ENCODE results near the gene COG5.

COG5 gene

DNA sequence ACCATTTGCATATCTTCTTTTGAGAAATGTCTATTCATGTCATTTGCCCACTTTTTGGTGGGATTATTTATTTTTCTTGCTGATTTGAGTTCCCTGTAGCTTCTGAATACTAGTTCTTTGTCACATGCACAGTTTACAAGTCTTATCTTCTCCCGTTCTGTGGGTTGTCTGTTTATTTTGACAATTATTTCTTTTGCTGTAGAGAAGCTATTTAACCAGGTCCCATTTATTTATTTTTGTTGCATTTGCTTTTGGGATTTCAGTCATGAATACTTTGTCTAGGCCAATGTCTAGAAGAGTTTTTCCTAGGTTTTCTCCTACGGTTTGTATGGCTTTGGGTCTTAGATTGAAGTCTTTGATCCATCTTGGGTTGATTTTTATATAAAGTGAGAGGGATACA lies 60.9 kb downstream of the COG5 start:
- no peak for DNase-seq (ENCODE audit: low read depth)
- H3K4me3 ChIP-seq (ENCODE audit: low read depth, low read length): no peak overlapping the region
- TF ChIP-seq, protein P1, sequence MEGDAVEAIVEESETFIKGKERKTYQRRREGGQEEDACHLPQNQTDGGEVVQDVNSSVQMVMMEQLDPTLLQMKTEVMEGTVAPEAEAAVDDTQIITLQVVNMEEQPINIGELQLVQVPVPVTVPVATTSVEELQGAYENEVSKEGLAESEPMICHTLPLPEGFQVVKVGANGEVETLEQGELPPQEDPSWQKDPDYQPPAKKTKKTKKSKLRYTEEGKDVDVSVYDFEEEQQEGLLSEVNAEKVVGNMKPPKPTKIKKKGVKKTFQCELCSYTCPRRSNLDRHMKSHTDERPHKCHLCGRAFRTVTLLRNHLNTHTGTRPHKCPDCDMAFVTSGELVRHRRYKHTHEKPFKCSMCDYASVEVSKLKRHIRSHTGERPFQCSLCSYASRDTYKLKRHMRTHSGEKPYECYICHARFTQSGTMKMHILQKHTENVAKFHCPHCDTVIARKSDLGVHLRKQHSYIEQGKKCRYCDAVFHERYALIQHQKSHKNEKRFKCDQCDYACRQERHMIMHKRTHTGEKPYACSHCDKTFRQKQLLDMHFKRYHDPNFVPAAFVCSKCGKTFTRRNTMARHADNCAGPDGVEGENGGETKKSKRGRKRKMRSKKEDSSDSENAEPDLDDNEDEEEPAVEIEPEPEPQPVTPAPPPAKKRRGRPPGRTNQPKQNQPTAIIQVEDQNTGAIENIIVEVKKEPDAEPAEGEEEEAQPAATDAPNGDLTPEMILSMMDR (IDR thresholded peaks at IDR 0.05; ENCODE audit: control insufficient read depth, extremely low read depth, insufficient read depth): no peak

DNA sequence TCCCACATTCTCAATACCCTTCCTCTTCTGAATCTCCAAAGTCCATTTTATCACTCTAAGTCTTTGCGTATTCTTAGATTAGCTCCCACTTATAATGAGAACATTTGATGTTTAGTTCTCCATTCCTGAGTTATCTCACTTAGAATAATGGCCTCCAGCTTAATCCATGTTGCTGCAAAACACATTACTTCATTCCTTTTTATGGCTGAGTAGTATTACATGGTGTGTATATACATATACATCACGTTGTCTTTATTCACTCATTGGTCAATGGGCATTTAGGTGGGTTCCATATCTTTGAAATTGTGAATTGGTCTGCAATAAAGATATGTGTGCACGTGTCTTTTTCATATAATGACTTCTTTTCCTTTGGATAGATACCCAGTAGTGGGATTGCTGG lies 61.6 kb downstream of the COG5 start:
- TF ChIP-seq, protein P1 (IDR thresholded peaks at IDR 0.05; ENCODE audit: control insufficient read depth, extremely low read depth, insufficient read depth): no peak
- DNase-seq (ENCODE audit: low read depth): no peak
- no peak overlapping the region for H3K4me3 ChIP-seq (ENCODE audit: low read depth, low read length)

DNA sequence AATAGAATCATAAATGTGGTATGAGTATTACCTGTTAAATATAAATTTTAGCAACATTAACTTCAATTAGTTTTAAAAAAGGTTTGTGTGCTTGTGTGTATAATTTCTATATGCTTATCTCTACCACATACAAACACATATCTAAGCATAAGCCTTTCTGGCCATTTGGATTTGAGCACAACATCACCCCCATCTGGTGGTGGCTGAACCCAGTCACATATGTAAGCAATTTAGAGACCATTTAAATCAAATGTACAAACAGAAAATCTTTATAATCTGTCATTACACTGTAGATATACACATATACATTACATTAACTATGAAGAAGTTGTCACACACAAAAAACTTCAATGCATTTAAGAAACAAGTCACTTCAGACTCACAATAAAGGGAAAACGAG lies 62.1 kb downstream of the COG5 start:
- TF ChIP-seq, protein P1 (IDR thresholded peaks at IDR 0.05; ENCODE audit: control insufficient read depth, extremely low read depth, insufficient read depth): peak; percentile 70
- no peak overlapping the region for H3K4me3 ChIP-seq (ENCODE audit: low read depth, low read length)
- DNase-seq (ENCODE audit: low read depth): no peak

- TF ChIP-seq, protein P1 (IDR thresholded peaks at IDR 0.05; ENCODE audit: control insufficient read depth, extremely low read depth, insufficient read depth): no peak
- H3K4me3 ChIP-seq (ENCODE audit: low read depth, low read length): no peak overlapping the region
- DNase-seq (ENCODE audit: low read depth): no peak
Observed at GRCh38 chr7:107499731-107500130, 64.0 kb downstream of the COG5 start.

DNA sequence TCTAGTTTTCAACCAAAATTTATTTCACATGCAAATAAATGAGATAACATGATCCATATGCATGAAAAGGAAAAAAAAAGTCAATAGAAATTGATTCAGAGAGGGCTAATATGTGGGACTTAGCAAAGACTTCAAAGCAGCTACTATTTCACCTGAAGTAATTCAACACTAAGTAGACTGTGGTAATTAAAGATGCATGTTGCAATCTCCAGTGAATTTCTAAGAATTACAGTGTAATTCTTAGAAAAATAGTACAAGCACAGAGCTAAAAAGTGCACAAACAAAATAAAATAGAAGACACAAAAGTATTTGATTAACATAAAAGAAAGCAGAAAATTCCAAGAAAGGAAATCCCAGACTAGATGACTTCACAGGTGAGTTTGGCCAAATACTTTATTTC lies 68.2 kb downstream of the COG5 start:
- TF ChIP-seq, protein P1 (IDR thresholded peaks at IDR 0.05; ENCODE audit: control insufficient read depth, extremely low read depth, insufficient read depth): no peak
- no peak overlapping the region for H3K4me3 ChIP-seq (ENCODE audit: low read depth, low read length)
- DNase-seq (ENCODE audit: low read depth): no peak

DNA sequence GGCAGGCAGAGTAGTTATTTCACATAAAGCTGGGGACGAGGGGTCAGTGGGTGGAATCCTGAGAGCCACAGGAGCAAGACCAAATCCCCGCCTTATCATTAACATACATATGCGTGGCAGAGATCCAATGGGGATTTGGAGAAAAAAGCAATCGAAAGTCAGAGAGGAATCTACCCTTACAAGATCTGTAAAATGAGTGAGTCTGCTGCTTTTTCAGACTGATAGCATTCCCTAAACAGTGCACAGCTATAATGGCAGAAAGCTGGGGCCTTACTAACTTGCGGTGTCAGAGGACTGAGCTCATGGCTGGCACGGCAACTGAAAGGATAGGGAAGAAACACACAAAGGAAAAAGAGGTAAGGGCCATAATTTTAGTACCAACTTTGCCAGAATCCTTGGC lies 68.8 kb downstream of the COG5 start:
- TF ChIP-seq, protein P1 (IDR thresholded peaks at IDR 0.05; ENCODE audit: control insufficient read depth, extremely low read depth, insufficient read depth): no peak
- no peak for DNase-seq (ENCODE audit: low read depth)
- no peak overlapping the region for H3K4me3 ChIP-seq (ENCODE audit: low read depth, low read length)

GRCh38 chr7:107494315-107494751 lies 69.4 kb downstream of the COG5 start:
- H3K4me3 ChIP-seq (ENCODE audit: low read depth, low read length): no peak overlapping the region
- DNase-seq (ENCODE audit: low read depth): no peak
- TF ChIP-seq, protein P1 (IDR thresholded peaks at IDR 0.05; ENCODE audit: control insufficient read depth, extremely low read depth, insufficient read depth): no peak
